ENCODE data around the gene CDH13. TPM values are rescaled to one million over a fixed set of nuclear protein-coding genes. Genes with fewer than 3 reads are reported as not detected.

The CDH13 gene
- total and polyA plus RNA-seq, 2 of the 8 experiments (the other 6 are each of a cell fraction or from before 2014, with no cell fraction given): 2.3 to 2.4 TPM

DNA sequence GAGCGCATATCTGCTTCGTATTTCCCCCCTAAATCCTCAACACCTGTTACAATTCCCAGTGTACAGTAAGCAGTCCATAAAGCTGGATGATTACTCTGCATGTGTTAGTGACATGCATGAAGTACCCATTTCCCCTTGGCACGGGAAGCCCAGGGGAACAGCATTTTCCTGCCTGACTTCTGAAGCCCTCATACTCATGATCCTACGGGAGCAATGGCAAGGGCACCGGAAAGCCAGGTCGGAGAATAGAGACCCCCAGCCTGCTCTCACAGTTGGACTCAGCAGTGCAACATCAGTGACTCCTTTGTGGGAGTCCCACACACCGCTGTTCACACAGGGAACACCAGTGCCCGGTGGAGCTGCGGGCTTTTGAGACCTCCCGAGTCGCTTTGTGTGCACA is 336.9 kb downstream of the CDH13 start:
- H3K23me2 ChIP-seq (ENCODE audit: low read depth, low read length): no peaks in the 10 kb centered on the region; the same call in 1 of the 2 replicates
- H3K23ac ChIP-seq (ENCODE audit: insufficient read length): no peak overlapping the region
- H2BK20ac ChIP-seq (ENCODE audit: low read length): no peak overlapping the region
- no peak for FAIRE-seq
- WGBS, 2 experiments (ENCODE audit: extremely low coverage in 1 of 2, insufficient coverage in 1 of 2, insufficient read length in 1 of 2, insufficient replicate concordance in 2 of 2, low coverage in 1 of 2, low lambda C conversion rate in 2 of 2, missing lambda C conversion rate in 1 of 2): 95% methylated on average over 11 of the region's 11 CpGs; no CpG with 5 or more reads in 1 of the 2 experiments
- H4K8ac ChIP-seq (ENCODE audit: extremely low read depth, insufficient read depth, low read length): no peak overlapping the region
- H3K4me3 ChIP-seq (ENCODE audit: extremely low read depth in 1 of 4, insufficient read depth in 2 of 4, low read depth in 3 of 4, low read length in 4 of 4): no peak overlapping the region
- no peak overlapping the region for H4K91ac ChIP-seq (replicated peaks; ENCODE audit: insufficient read length, low read length)
- no peak overlapping the region for H2BK5ac ChIP-seq (ENCODE audit: low read depth, low read length)
- H3K79me2 ChIP-seq (ENCODE audit: control insufficient read depth in 1 of 2, insufficient read depth in 2 of 2, low read length in 2 of 2): no peaks in the 10 kb centered on the region
- ChIA-PET CTCF (ENCODE audit: partially characterized antibody) (no interaction called here), POLR2A (ENCODE audit: partially characterized antibody) (no interaction called here)
- no peak overlapping the region for H3K56ac ChIP-seq (replicated peaks; ENCODE audit: insufficient read length, low read depth, low read length)
- no peaks in the 10 kb centered on the region for H3K4me1 ChIP-seq (replicated peaks in 1 of 4; ENCODE audit: control insufficient read depth in 3 of 4, insufficient read depth in 4 of 4, low read length in 3 of 4)
- H3K79me1 ChIP-seq (ENCODE audit: low read depth, low read length): no peaks in the 10 kb centered on the region
- H3K18ac ChIP-seq (ENCODE audit: extremely low read depth, low read length): no peak overlapping the region
- no peaks in the 10 kb centered on the region for H3K27me3 ChIP-seq (replicated peaks in 1 of 4; ENCODE audit: control insufficient read depth in 3 of 4, extremely low read depth in 1 of 4, insufficient read depth in 3 of 4, low read length in 3 of 4)
- H2BK12ac ChIP-seq (ENCODE audit: low read depth, low read length): no peak overlapping the region
- H2BK15ac ChIP-seq (ENCODE audit: low read length): no peak overlapping the region
- H3K9me3 ChIP-seq (ENCODE audit: insufficient read depth in 2 of 2, low read depth in 1 of 2, low read length in 1 of 2): no peaks in the 10 kb centered on the region
- H3K14ac ChIP-seq (ENCODE audit: insufficient read length): no peak overlapping the region
- no peak overlapping the region for H2AK5ac ChIP-seq (ENCODE audit: low read depth, low read length)
- TF ChIP-seq PHF8 (conservative IDR thresholded peaks at IDR 0.05; ENCODE audit: low read depth, low read length) (no peak), TEAD4 (IDR thresholded peaks at IDR 0.05; ENCODE audit: low read depth, low read length) (no peak), SRF (IDR thresholded peaks at IDR 0.05; ENCODE audit: low read depth, low read length) (no peak), JUND (IDR thresholded peaks at IDR 0.05; ENCODE audit: low read length) (no peak), YY1 (IDR thresholded peaks at IDR 0.05; ENCODE audit: low read depth, low read length) (no peak), SIN3A (conservative IDR thresholded peaks at IDR 0.05 in 1 of 2, IDR thresholded peaks at IDR 0.05 in 1 of 2; ENCODE audit: low read depth in 1 of 2, low read length in 2 of 2) (no peak), POU5F1 (IDR thresholded peaks at IDR 0.05; ENCODE audit: low read depth, low read length) (no peak), HDAC6 (IDR thresholded peaks at IDR 0.05; ENCODE audit: low read depth, low read length) (no peak), RXRA (IDR thresholded peaks at IDR 0.05; ENCODE audit: insufficient read depth, low read depth, low read length) (no peak), RBBP5 (IDR thresholded peaks at IDR 0.05; ENCODE audit: borderline replicate concordance, low read depth, low read length) (no peak)
- TF ChIP-seq, protein P1, sequence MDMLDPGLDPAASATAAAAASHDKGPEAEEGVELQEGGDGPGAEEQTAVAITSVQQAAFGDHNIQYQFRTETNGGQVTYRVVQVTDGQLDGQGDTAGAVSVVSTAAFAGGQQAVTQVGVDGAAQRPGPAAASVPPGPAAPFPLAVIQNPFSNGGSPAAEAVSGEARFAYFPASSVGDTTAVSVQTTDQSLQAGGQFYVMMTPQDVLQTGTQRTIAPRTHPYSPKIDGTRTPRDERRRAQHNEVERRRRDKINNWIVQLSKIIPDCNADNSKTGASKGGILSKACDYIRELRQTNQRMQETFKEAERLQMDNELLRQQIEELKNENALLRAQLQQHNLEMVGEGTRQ (IDR thresholded peaks at IDR 0.05; ENCODE audit: low read length): no peak
- no peaks in the 10 kb centered on the region for H4K20me1 ChIP-seq (replicated peaks in 1 of 2; ENCODE audit: control insufficient read depth in 1 of 2, insufficient read depth in 2 of 2, low read length in 2 of 2)
- no peak overlapping the region for H3K4ac ChIP-seq (replicated peaks; ENCODE audit: insufficient read length, low read depth, low read length)
- H3K9ac ChIP-seq (replicated peaks in 1 of 4; ENCODE audit: extremely low read depth in 1 of 4, low read depth in 3 of 4, low read length in 3 of 4): no peak overlapping the region
- no peaks in the 10 kb centered on the region for H3K36me3 ChIP-seq (ENCODE audit: control insufficient read depth in 2 of 4, insufficient read depth in 4 of 4, low read length in 3 of 4)
- H3K4me2 ChIP-seq (ENCODE audit: insufficient read depth in 1 of 2, low read depth in 2 of 2, low read length in 2 of 2): no peak overlapping the region
- H3K27ac ChIP-seq (ENCODE audit: low read depth, low read length): no peak overlapping the region
- no peak overlapping the region for H4K5ac ChIP-seq (ENCODE audit: insufficient read length, low read depth, low read length)
- no peak overlapping the region for H2AFZ ChIP-seq (ENCODE audit: low read length)
- DNase-seq (ENCODE audit: low read depth in 1 of 2, low spot score in 2 of 2): no peak
- H2BK120ac ChIP-seq (replicated peaks; ENCODE audit: low read depth, low read length): no peak overlapping the region
